ENCODE data around the gene SLC10A7. TPM values are rescaled to one million over a fixed set of nuclear protein-coding genes. Genes with fewer than 3 reads are reported as not detected.
A peak's percentile ranks its signal among the peaks of the same experiment; 100 is the strongest.

The SLC10A7 gene
- total RNA-seq, 2 donors from 2014 or later = 6.0 to 7.5 TPM

DNA sequence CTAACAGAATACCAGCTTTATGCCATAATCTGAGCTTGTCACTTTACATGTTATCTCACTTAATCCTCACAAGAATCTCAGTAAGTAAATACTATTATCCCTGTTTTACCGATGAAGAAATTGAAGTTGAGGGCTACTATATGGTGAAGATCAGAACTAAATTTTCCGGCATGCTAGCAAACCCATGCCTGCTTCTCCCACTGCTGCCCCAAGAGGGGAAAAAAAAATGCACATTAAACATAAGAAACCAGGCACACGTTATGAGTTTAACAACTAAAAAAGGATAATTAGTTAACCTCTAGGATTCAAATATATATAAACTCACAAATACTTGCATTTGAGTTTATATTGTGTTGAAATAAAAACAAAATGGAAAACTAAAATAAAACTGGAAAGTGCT, 10.8 kb downstream of the SLC10A7 start:
- 55 to 80% methylated on average over 1 to 2 of the region's 3 CpGs for WGBS, 2 experiments (ENCODE audit: insufficient coverage in 1 of 2, insufficient read length in 1 of 2)
- Mint-ChIP-seq H3K9me3 (no peaks in the 10 kb centered on the region), H3K27ac (no peak overlapping the region), H3K36me3 (ENCODE audit: low read depth) (no peaks in the 10 kb centered on the region), H3K4me1 (peaks cover 12% of the 10 kb centered on the region), H3K27me3 (ENCODE audit: insufficient read depth) (peaks cover 10% of the 10 kb centered on the region), H3K4me3 (no peak overlapping the region)
- Histone ChIP-seq H3K4me3 (ENCODE audit: low read length) (no peak overlapping the region), H3K27me3 (ENCODE audit: control insufficient read depth, insufficient read depth, low read length, poor library complexity, severe bottlenecking) (peaks cover 25% of the 10 kb centered on the region), H3K9ac (ENCODE audit: extremely low read depth, low read length, poor library complexity, severe bottlenecking) (no peak overlapping the region), H3K27ac (ENCODE audit: low read depth, low read length) (no peak overlapping the region), H3K9me3 (ENCODE audit: control insufficient read depth, low read length) (no peaks in the 10 kb centered on the region), H3K4me1 (ENCODE audit: control insufficient read depth, insufficient read depth, low read length) (no peaks in the 10 kb centered on the region), H3K36me3 (ENCODE audit: control insufficient read depth, insufficient read depth, low read length) (no peaks in the 10 kb centered on the region)
- DNase-seq = no peak
- TF ChIP-seq CTCF (conservative IDR thresholded peaks at IDR 0.05) = peak; percentile 60

GRCh38 chr4:146508229-146508939, 13.4 kb downstream of the SLC10A7 start:
- TF ChIP-seq CTCF (conservative IDR thresholded peaks at IDR 0.05) = no peak
- no peaks in the 10 kb centered on the region for H3K4me1 ChIP-seq (ENCODE audit: control insufficient read depth, insufficient read depth, low read length)
- no peak overlapping the region for H3K4me3 ChIP-seq (ENCODE audit: low read length)
- H3K4me3 Mint-ChIP-seq = no peak overlapping the region
- H3K27ac ChIP-seq (ENCODE audit: low read depth, low read length) = no peak overlapping the region
- peaks cover 10% of the 10 kb centered on the region for H3K27me3 Mint-ChIP-seq (ENCODE audit: insufficient read depth)
- no peak for DNase-seq
- H3K9ac ChIP-seq (ENCODE audit: extremely low read depth, low read length, poor library complexity, severe bottlenecking) = no peak overlapping the region
- no peaks in the 10 kb centered on the region for H3K9me3 ChIP-seq (ENCODE audit: control insufficient read depth, low read length)
- peaks cover 12% of the 10 kb centered on the region for H3K4me1 Mint-ChIP-seq
- no peak overlapping the region for H3K27ac Mint-ChIP-seq
- H3K27me3 ChIP-seq (ENCODE audit: control insufficient read depth, insufficient read depth, low read length, poor library complexity, severe bottlenecking) = peaks cover 25% of the 10 kb centered on the region
- H3K36me3 Mint-ChIP-seq (ENCODE audit: low read depth) = no peaks in the 10 kb centered on the region
- no peaks in the 10 kb centered on the region for H3K9me3 Mint-ChIP-seq
- H3K36me3 ChIP-seq (ENCODE audit: control insufficient read depth, insufficient read depth, low read length) = no peaks in the 10 kb centered on the region
- 89 to 97% methylated on average over 3 of the region's 3 CpGs for WGBS, 2 experiments (ENCODE audit: insufficient coverage in 1 of 2, insufficient read length in 1 of 2)

- Histone ChIP-seq H3K4me1 (ENCODE audit: control insufficient read depth, insufficient read depth, low read length) (no peaks in the 10 kb centered on the region), H3K4me3 (ENCODE audit: low read length) (no peak overlapping the region), H3K9me3 (ENCODE audit: control insufficient read depth, low read length) (no peaks in the 10 kb centered on the region), H3K27ac (ENCODE audit: low read depth, low read length) (no peak overlapping the region), H3K9ac (ENCODE audit: extremely low read depth, low read length, poor library complexity, severe bottlenecking) (no peak overlapping the region), H3K36me3 (ENCODE audit: control insufficient read depth, insufficient read depth, low read length) (no peaks in the 10 kb centered on the region), H3K27me3 (ENCODE audit: control insufficient read depth, insufficient read depth, low read length, poor library complexity, severe bottlenecking) (peaks cover 25% of the 10 kb centered on the region)
- 91 to 100% methylated on average over 1 to 2 of the region's 2 CpGs for WGBS, 2 experiments (ENCODE audit: insufficient coverage in 1 of 2, insufficient read length in 1 of 2)
- H3K27me3 Mint-ChIP-seq (ENCODE audit: insufficient read depth) = peaks cover 10% of the 10 kb centered on the region
- no peak for DNase-seq
- H3K27ac Mint-ChIP-seq = no peak overlapping the region
- no peak overlapping the region for H3K4me3 Mint-ChIP-seq
- H3K9me3 Mint-ChIP-seq = no peaks in the 10 kb centered on the region
- no peaks in the 10 kb centered on the region for H3K36me3 Mint-ChIP-seq (ENCODE audit: low read depth)
- H3K4me1 Mint-ChIP-seq = peaks cover 12% of the 10 kb centered on the region
- TF ChIP-seq CTCF (conservative IDR thresholded peaks at IDR 0.05) = no peak
Observed at GRCh38 chr4:146507632-146508031, 14.1 kb downstream of the SLC10A7 start.

Measured in endodermal cell (in vitro differentiated cells).